Activated CD4-positive, CD25-positive, alpha-beta regulatory T cell treated with anti-CD3 and anti-CD28 coated beads, Interleukin-2, amount 50 U/mL, for 16 hours (primary cell): ENCODE measurements around the gene RFX8.
"Not testable (repeated sequence)": the region's sequence is repeated elsewhere in the genome, so short reads cannot be mapped to it uniquely, and the experiment has no call there.

ENCODE experiments used
- DNase-seq: peaks from one replicate; pipeline ENCODE4 v3.0.0-alpha.2; 2020; ENCODE audit warnings: low read depth, low spot score

The RFX8 gene

GRCh38 chr2:101440127-101440738, 34.7 kb downstream of the RFX8 start:
- no peak for DNase-seq

GRCh38 chr2:101439716-101440115, 35.2 kb downstream of the RFX8 start:
- no peak for DNase-seq

- not testable (repeated sequence) for DNase-seq
Measured at GRCh38 chr2:101438555-101438954, 36.4 kb downstream of the RFX8 start.

- no peak for DNase-seq
Measured at GRCh38 chr2:101435001-101435862, 39.7 kb downstream of the RFX8 start.

GRCh38 chr2:101433465-101433864, 41.4 kb downstream of the RFX8 start:
- DNase-seq, result no peak

GRCh38 chr2:101432411-101433181, 42.3 kb downstream of the RFX8 start:
- no peak for DNase-seq

- no peak for DNase-seq
Measured at GRCh38 chr2:101431486-101431885, 43.4 kb downstream of the RFX8 start.

GRCh38 chr2:101430156-101430555, 44.8 kb downstream of the RFX8 start:
- no peak for DNase-seq

GRCh38 chr2:101429453-101429852, 45.5 kb downstream of the RFX8 start:
- DNase-seq, result no peak

GRCh38 chr2:101428422-101429176, 46.3 kb downstream of the RFX8 start:
- no peak for DNase-seq

GRCh38 chr2:101427743-101428142, 47.2 kb downstream of the RFX8 start:
- no peak for DNase-seq

GRCh38 chr2:101427240-101427639, 47.7 kb downstream of the RFX8 start:
- DNase-seq, result no peak

GRCh38 chr2:101426822-101427221, 48.1 kb downstream of the RFX8 start:
- DNase-seq, result no peak

- no peak for DNase-seq
Measured at GRCh38 chr2:101420623-101421022, 54.3 kb downstream of the RFX8 start.

- peak; percentile 39 for DNase-seq
Measured at GRCh38 chr2:101419096-101419663, 55.7 kb downstream of the RFX8 start.

- DNase-seq, result no peak
Measured at GRCh38 chr2:101418460-101419095, 56.3 kb downstream of the RFX8 start.

GRCh38 chr2:101416609-101417008, 58.3 kb downstream of the RFX8 start:
- no peak for DNase-seq

GRCh38 chr2:101415884-101416283, 59.0 kb downstream of the RFX8 start:
- DNase-seq, result no peak

GRCh38 chr2:101415220-101415619, 59.7 kb downstream of the RFX8 start:
- DNase-seq, result no peak

GRCh38 chr2:101412092-101412694, 62.7 kb downstream of the RFX8 start:
- no peak for DNase-seq
